OCI-LY1 (cell line): ENCODE results near the gene FAM131C.
"Not testable (repeated sequence)": the region's sequence is repeated elsewhere in the genome, so short reads cannot be mapped to it uniquely, and the experiment has no call there.

Experiments
- H2AFZ ChIP-seq: fragments of 200-600 bp; sonication (generic), shearing (Covaris generic); 2 replicates; pipeline ENCODE4 v1.6.0; 2014; ENCODE audit warnings: antibody characterized with exemption, mild to moderate bottlenecking, low read length
- H3F3A ChIP-seq: fragments of 200-600 bp; sonication (generic), shearing (Covaris generic); 2 replicates; pipeline ENCODE4 v1.6.0; 2014; ENCODE audit warnings: mild to moderate bottlenecking, antibody characterized with exemption, low read length, moderate library complexity; ENCODE audit not compliant: insufficient read depth
- H3K27ac ChIP-seq: fragments of 200-600 bp; sonication (generic); 2 replicates; pipeline ENCODE4 v1.5.1; 2014; ENCODE audit warnings: low read length, mixed run types, mild to moderate bottlenecking, low read depth; ENCODE audit not compliant: poor library complexity, severe bottlenecking
- H3K27me3 ChIP-seq: fragments of 200-600 bp; sonication (generic); 2 replicates; pipeline ENCODE4 v1.6.0; 2014; ENCODE audit warnings: antibody characterized with exemption, mild to moderate bottlenecking, low read length, moderate library complexity; ENCODE audit not compliant: insufficient read depth
- H3K36me3 ChIP-seq: fragments of 200-600 bp; sonication (generic); 2 replicates; pipeline ENCODE4 v1.6.1; 2014; ENCODE audit warnings: mild to moderate bottlenecking, antibody characterized with exemption, low read length, moderate library complexity, mixed read lengths; ENCODE audit not compliant: insufficient read depth
- H3K4me1 ChIP-seq: fragments of 200-600 bp; sonication (generic); 2 replicates; pipeline ENCODE4 v1.5.1; 2014; ENCODE audit warnings: mild to moderate bottlenecking, low read length, moderate library complexity; ENCODE audit not compliant: insufficient read depth, severe bottlenecking
- H3K4me2 ChIP-seq: fragments of 200-600 bp; sonication (generic), shearing (Covaris generic); 2 replicates; pipeline ENCODE4 v1.6.1; 2014; ENCODE audit warnings: low read length
- H3K4me3 ChIP-seq: fragments of 200-600 bp; sonication (generic); 2 replicates; pipeline ENCODE4 v1.5.1; 2014; ENCODE audit warnings: low read length, low read depth, mild to moderate bottlenecking, mixed read lengths; ENCODE audit not compliant: poor library complexity, severe bottlenecking
- H3K79me2 ChIP-seq: fragments of 200-600 bp; shearing (Covaris generic); 2 replicates; pipeline ENCODE4 v1.6.1; 2016; ENCODE audit warnings: mixed run types, low read length, mixed read lengths; ENCODE audit not compliant: insufficient read depth
- H3K9ac ChIP-seq: fragments of 200-600 bp; sonication (generic), shearing (Covaris generic); 2 replicates; pipeline ENCODE4 v1.6.1; 2014; ENCODE audit warnings: mild to moderate bottlenecking, low read length, mixed read lengths
- H3K9me2 ChIP-seq: fragments of 200-600 bp; sonication (generic), shearing (Covaris generic); 2 replicates; pipeline ENCODE4 v1.6.1; 2014; ENCODE audit warnings: low read depth, mild to moderate bottlenecking, low read length, mixed read lengths
- H3K9me3 ChIP-seq: fragments of 200-600 bp; shearing (Covaris generic); 2 replicates; pipeline ENCODE4 v1.6.1; 2014; ENCODE audit warnings: low read length, mixed read lengths
- H4K20me1 ChIP-seq: fragments of 200-600 bp; sonication (generic), shearing (Covaris generic); 2 replicates; pipeline ENCODE4 v1.6.0; 2016; ENCODE audit warnings: mild to moderate bottlenecking, low read length; ENCODE audit not compliant: insufficient read depth
- EZH2 ChIP-seq: fragments of 200-600 bp; sonication (generic), shearing (Covaris generic); IDR thresholded peaks from 2 replicates; pipeline ENCODE4 v1.8.0; 2017; ENCODE audit warnings: borderline replicate concordance, mixed run types, mild to moderate bottlenecking, antibody characterized with exemption, low read length, moderate library complexity, mixed read lengths
- TF ChIP-seq, protein P1 (sequence below): fragments of 200-600 bp; sonication (generic), shearing (Covaris generic); IDR thresholded peaks from 2 replicates; pipeline ENCODE4 v1.5.1; 2017; ENCODE audit warnings: mild to moderate bottlenecking, antibody characterized with exemption, low read length, moderate library complexity, mixed read lengths

Gene FAM131C

GRCh38 chr1:16064536-16065268 lies 8.7 kb downstream of the FAM131C start:
- Histone ChIP-seq H3K9me2 (no peaks in the 10 kb centered on the region), H4K20me1 (no peaks in the 10 kb centered on the region), H3F3A (no peaks in the 10 kb centered on the region), H3K4me2 (no peak overlapping the region), H2AFZ (no peak overlapping the region), H3K4me3 (no peak overlapping the region), H3K36me3 (no peaks in the 10 kb centered on the region), H3K4me1 (no peaks in the 10 kb centered on the region), H3K27ac (no peak overlapping the region), H3K79me2 (no peaks in the 10 kb centered on the region), H3K9ac (no peak overlapping the region), H3K27me3 (0 out of 2 replicates have a peak, but pooled peaks cover 6% of the 10 kb centered on the region), H3K9me3 (no peaks in the 10 kb centered on the region)
- no peak for TF ChIP-seq EZH2
- TF ChIP-seq, protein P1, sequence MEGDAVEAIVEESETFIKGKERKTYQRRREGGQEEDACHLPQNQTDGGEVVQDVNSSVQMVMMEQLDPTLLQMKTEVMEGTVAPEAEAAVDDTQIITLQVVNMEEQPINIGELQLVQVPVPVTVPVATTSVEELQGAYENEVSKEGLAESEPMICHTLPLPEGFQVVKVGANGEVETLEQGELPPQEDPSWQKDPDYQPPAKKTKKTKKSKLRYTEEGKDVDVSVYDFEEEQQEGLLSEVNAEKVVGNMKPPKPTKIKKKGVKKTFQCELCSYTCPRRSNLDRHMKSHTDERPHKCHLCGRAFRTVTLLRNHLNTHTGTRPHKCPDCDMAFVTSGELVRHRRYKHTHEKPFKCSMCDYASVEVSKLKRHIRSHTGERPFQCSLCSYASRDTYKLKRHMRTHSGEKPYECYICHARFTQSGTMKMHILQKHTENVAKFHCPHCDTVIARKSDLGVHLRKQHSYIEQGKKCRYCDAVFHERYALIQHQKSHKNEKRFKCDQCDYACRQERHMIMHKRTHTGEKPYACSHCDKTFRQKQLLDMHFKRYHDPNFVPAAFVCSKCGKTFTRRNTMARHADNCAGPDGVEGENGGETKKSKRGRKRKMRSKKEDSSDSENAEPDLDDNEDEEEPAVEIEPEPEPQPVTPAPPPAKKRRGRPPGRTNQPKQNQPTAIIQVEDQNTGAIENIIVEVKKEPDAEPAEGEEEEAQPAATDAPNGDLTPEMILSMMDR: no peak

GRCh38 chr1:16063921-16064320 lies 9.5 kb downstream of the FAM131C start:
- no peak for TF ChIP-seq EZH2
- TF ChIP-seq, protein P1: no peak
- no peaks in the 10 kb centered on the region for H3K9me3 ChIP-seq
- H3K9ac ChIP-seq: no peak overlapping the region
- H3K9me2 ChIP-seq: no peaks in the 10 kb centered on the region
- no peaks in the 10 kb centered on the region for H3K79me2 ChIP-seq
- H3K36me3 ChIP-seq: no peaks in the 10 kb centered on the region
- no peak overlapping the region for H3K27ac ChIP-seq
- 0 out of 2 replicates have a peak, but pooled peaks cover 6% of the 10 kb centered on the region for H3K27me3 ChIP-seq
- H4K20me1 ChIP-seq: no peaks in the 10 kb centered on the region
- H3K4me1 ChIP-seq: no peaks in the 10 kb centered on the region
- H3K4me3 ChIP-seq: no peak overlapping the region
- no peak overlapping the region for H2AFZ ChIP-seq
- H3K4me2 ChIP-seq: no peak overlapping the region
- H3F3A ChIP-seq: no peaks in the 10 kb centered on the region

DNA sequence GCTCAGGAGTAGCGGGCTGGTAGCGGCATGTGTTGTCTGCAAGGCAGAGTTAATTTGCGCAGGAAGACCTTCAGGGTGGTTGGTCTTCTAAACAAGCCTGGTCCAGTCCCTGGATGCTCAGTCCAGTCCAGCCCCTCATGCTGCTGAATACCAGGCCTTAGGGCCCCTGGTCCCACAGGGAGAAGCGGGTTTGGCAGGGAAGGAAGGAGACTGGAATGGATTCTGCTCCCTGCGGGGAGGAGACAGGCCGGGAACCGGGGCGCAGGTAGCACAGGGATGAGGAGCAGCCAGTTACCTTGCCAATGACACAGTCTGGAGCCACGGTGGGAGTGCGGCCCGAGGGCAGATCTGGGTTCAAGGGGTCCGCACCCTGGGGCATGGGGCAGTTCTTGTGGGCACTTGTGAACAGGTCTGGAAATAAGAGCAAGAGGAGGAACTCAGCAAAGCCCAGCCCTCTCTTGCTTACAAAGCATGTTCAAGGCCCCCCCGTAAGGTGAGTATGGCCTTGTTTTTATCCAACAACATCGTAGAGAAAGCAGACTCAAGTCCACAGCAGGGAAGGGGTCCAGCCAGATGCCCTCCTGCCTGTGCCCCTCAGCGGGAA lies 10.1 kb downstream of the FAM131C start:
- no peaks in the 10 kb centered on the region for H3K79me2 ChIP-seq
- H3K9me3 ChIP-seq: no peaks in the 10 kb centered on the region

DNA sequence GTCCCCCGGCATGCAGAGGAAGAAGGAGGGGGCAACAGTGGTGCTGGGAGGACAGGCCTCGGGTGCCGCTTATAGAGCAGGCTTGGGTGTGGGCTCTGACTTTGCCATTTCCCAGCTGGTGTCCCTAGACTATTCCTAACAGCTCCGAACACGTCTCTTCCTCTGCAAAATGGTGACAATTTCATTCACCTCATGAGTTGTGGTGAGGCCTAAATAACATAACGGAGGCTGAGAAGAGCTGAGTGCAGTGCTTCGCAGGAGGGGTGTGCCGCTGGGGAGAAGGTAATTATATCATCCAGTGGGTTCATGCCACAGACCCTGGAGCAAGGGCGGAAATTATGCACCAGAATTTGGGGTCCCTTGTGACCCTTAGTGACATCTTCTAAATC lies 10.8 kb downstream of the FAM131C start:
- H3K9me3 ChIP-seq, H3K9me2 ChIP-seq, H2AFZ ChIP-seq, H3K79me2 ChIP-seq, H3K4me3 ChIP-seq, H3K9ac ChIP-seq, H3F3A ChIP-seq, H3K4me2 ChIP-seq, H3K4me1 ChIP-seq, H3K36me3 ChIP-seq, H3K27ac ChIP-seq, H3K27me3 ChIP-seq, H4K20me1 ChIP-seq: not testable (repeated sequence)

More for the DNA sequence above, 10.1 kb downstream of the FAM131C start:
- no peak overlapping the region for H3K4me3 ChIP-seq
- H3F3A ChIP-seq: no peaks in the 10 kb centered on the region
- TF ChIP-seq, protein P1: no peak
- TF ChIP-seq EZH2: no peak
- H3K4me2 ChIP-seq: no peak overlapping the region
- H2AFZ ChIP-seq: no peak overlapping the region
- H3K9me2 ChIP-seq: no peaks in the 10 kb centered on the region
- H3K9ac ChIP-seq: no peak overlapping the region
- H3K27ac ChIP-seq: no peak overlapping the region
- 0 out of 2 replicates have a peak, but pooled peaks cover 2% of the 10 kb centered on the region for H3K27me3 ChIP-seq
- H3K4me1 ChIP-seq: no peaks in the 10 kb centered on the region
- no peaks in the 10 kb centered on the region for H4K20me1 ChIP-seq
- no peaks in the 10 kb centered on the region for H3K36me3 ChIP-seq

- H3K79me2 ChIP-seq, H3K9me3 ChIP-seq, H3K9me2 ChIP-seq, H3K4me1 ChIP-seq, H3K4me3 ChIP-seq, H2AFZ ChIP-seq, H3K9ac ChIP-seq, H4K20me1 ChIP-seq, H3K27ac ChIP-seq, H3K36me3 ChIP-seq, H3K4me2 ChIP-seq, H3K27me3 ChIP-seq, H3F3A ChIP-seq: not testable (repeated sequence)
These were observed 11.3 kb downstream of the FAM131C start for GRCh38 chr1:16061989-16062686.
